ENCODE results near the gene RASSF6.

The RASSF6 gene

DNA sequence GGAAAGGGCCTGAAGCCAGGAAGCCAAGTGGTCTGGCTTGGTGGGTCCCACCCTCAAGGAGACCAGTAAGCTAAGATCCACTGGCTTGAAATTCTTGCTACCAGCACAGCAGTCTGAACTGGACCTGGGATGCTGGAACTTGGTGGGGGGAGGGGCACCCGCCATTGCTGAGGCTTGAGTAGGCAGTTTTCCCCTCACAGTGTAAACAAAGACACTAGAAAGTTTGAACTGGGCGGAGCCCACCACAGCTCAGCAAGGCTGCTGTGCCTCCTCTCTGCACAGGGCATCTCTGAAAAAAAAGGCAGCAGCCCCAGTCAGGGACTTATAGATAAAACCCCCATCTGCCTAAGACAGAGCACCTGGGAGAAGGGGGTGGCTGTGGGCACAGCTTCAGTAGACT is 75.6 kb downstream of the RASSF6 start:
- H3K4me3 ChIP-seq (replicated peaks in 1 of 2; ENCODE audit: low read depth in 2 of 2, low read length in 2 of 2) = no peak overlapping the region
- DNase-seq (ENCODE audit: low read depth in 2 of 2) = no peak
- TF ChIP-seq, protein P1, sequence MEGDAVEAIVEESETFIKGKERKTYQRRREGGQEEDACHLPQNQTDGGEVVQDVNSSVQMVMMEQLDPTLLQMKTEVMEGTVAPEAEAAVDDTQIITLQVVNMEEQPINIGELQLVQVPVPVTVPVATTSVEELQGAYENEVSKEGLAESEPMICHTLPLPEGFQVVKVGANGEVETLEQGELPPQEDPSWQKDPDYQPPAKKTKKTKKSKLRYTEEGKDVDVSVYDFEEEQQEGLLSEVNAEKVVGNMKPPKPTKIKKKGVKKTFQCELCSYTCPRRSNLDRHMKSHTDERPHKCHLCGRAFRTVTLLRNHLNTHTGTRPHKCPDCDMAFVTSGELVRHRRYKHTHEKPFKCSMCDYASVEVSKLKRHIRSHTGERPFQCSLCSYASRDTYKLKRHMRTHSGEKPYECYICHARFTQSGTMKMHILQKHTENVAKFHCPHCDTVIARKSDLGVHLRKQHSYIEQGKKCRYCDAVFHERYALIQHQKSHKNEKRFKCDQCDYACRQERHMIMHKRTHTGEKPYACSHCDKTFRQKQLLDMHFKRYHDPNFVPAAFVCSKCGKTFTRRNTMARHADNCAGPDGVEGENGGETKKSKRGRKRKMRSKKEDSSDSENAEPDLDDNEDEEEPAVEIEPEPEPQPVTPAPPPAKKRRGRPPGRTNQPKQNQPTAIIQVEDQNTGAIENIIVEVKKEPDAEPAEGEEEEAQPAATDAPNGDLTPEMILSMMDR (IDR thresholded peaks at IDR 0.05; ENCODE audit: low read depth, low read length) = no peak

- H3K4me3 ChIP-seq (replicated peaks in 1 of 2; ENCODE audit: low read depth in 2 of 2, low read length in 2 of 2) = no peak overlapping the region
- no peak for DNase-seq (ENCODE audit: low read depth in 2 of 2)
- TF ChIP-seq, protein P1 (IDR thresholded peaks at IDR 0.05; ENCODE audit: low read depth, low read length) = no peak
Measured at GRCh38 chr4:73541251-73541650, 79.0 kb downstream of the RASSF6 start.

- TF ChIP-seq, protein P1 (IDR thresholded peaks at IDR 0.05; ENCODE audit: low read depth, low read length) = no peak
- no peak for DNase-seq (ENCODE audit: low read depth in 2 of 2)
- H3K4me3 ChIP-seq (replicated peaks in 1 of 2; ENCODE audit: low read depth in 2 of 2, low read length in 2 of 2) = no peak overlapping the region
Measured at GRCh38 chr4:73540826-73541225, 79.4 kb downstream of the RASSF6 start.

GRCh38 chr4:73539386-73539785 is 80.8 kb downstream of the RASSF6 start:
- TF ChIP-seq, protein P1 (IDR thresholded peaks at IDR 0.05; ENCODE audit: low read depth, low read length) = no peak
- no peak overlapping the region for H3K4me3 ChIP-seq (replicated peaks in 1 of 2; ENCODE audit: low read depth in 2 of 2, low read length in 2 of 2)
- DNase-seq (ENCODE audit: low read depth in 2 of 2) = no peak

- TF ChIP-seq, protein P1 (IDR thresholded peaks at IDR 0.05; ENCODE audit: low read depth, low read length) = no peak
- H3K4me3 ChIP-seq (replicated peaks in 1 of 2; ENCODE audit: low read depth in 2 of 2, low read length in 2 of 2) = no peak overlapping the region
- no peak for DNase-seq (ENCODE audit: low read depth in 2 of 2)
Measured at GRCh38 chr4:73538162-73538561, 82.1 kb downstream of the RASSF6 start.

- DNase-seq (ENCODE audit: low read depth in 2 of 2) = no peak
- no peak overlapping the region for H3K4me3 ChIP-seq (replicated peaks in 1 of 2; ENCODE audit: low read depth in 2 of 2, low read length in 2 of 2)
- TF ChIP-seq, protein P1 (IDR thresholded peaks at IDR 0.05; ENCODE audit: low read depth, low read length) = no peak
Measured at GRCh38 chr4:73533515-73534422, 86.5 kb downstream of the RASSF6 start.
